AG10803 (cell line): ENCODE measurements around the gene SUGCT.

ENCODE experiments used
- DNase-seq: peaks from one replicate; pipeline ENCODE4 v3.0.0; 2010; ENCODE audit warnings: low read depth
- H3K4me3 ChIP-seq: 2 replicates; pipeline ENCODE4 v1.5.1; 2011; ENCODE audit warnings: mild to moderate bottlenecking, low read length, control low read depth
- CTCF ChIP-seq: conservative IDR thresholded peaks from 2 replicates; pipeline ENCODE4 v1.5.1; 2011; ENCODE audit warnings: mild to moderate bottlenecking, low read length, control low read depth, inconsistent platforms

SUGCT gene

GRCh38 chr7:40697653-40698052, 562.8 kb downstream of the SUGCT start:
- DNase-seq: no peak
- H3K4me3 ChIP-seq: no peak overlapping the region
- TF ChIP-seq CTCF: no peak

- H3K4me3 ChIP-seq: no peak overlapping the region
- no peak for TF ChIP-seq CTCF
- DNase-seq: no peak
These were observed 563.6 kb downstream of the SUGCT start for GRCh38 chr7:40698214-40698920.

- DNase-seq: no peak
- H3K4me3 ChIP-seq: no peak overlapping the region
- TF ChIP-seq CTCF: no peak
These were observed 564.1 kb downstream of the SUGCT start for GRCh38 chr7:40698921-40699260.

GRCh38 chr7:40700653-40701421, 566.0 kb downstream of the SUGCT start:
- peak; percentile 71 for DNase-seq
- TF ChIP-seq CTCF: no peak
- no peak overlapping the region for H3K4me3 ChIP-seq

DNA sequence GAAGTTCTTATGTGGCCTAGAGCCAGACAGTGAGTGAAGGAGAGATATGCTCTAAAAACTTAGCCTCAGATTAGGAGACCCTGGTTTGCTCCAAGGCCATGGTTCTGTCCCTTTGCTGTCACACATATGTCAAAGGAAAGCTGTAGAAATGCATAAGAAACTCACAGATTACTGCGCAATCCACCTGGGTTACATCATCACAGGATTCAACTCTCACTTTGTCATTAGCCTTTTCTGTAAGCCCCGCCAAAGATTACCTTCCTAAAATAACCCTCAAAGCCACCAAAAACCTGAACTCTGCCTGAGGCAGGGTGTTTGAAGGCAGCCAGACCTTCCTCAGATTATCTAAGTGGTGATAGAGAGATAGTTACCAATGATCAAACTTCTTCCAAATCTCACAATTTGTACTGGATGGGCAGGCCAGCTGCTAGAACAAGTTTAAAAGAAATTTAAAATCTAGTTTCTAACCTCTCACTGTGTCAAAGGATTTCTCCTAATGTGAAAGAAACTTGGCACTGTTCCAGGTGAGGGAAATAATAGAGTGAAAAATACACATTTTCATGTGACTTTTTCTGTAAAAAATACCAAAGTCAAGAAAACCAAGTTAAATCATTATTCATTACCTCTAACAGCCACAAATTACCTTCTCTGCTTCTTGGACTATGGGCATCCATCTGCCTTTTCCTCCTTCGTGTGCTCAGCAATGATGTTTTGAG, 567.2 kb downstream of the SUGCT start:
- H3K4me3 ChIP-seq: no peak overlapping the region
- no peak for TF ChIP-seq CTCF
- DNase-seq: no peak

DNA sequence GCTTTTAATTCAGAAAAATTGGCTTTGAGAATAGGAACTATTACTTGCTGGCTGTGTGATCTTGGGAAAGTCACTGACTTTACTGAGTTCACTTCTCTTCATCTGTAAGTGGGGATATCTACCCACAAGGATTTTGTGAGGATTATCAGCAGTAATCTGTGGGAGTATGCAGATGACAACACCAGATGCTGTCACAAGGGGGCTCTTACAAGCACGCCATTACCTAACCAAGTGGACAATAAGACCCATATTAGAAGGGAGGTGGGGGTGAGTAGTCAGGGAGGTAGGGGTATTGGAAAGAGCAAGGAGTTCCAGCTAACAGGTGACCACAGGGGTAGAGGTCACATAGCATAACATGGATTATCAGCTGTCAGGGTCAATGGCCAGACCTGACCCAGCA, 569.4 kb downstream of the SUGCT start:
- H3K4me3 ChIP-seq: no peak overlapping the region
- DNase-seq: no peak
- no peak for TF ChIP-seq CTCF

DNA sequence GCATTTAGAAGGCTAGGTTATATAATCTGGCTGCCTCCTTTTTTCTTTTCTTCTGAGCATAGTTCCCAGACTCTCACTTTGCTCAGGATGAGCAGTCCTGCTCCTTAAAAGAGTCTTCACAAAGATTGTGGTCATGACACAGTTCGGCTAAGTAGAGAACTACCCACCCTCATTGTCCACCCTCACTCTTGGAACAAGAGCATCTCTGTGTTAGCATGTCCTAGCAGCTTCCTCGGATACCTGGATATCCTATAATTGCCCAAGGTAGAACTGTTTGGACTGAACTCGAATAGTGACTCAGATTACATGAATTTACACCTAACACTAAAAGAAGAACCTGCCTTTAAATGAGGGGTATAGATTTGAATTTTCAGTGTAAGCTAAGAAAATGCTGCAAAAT, 572.0 kb downstream of the SUGCT start:
- no peak for DNase-seq
- no peak overlapping the region for H3K4me3 ChIP-seq
- TF ChIP-seq CTCF: no peak
